PC-9 (cell line): ENCODE measurements around the gene INCA1. TPM values are rescaled to one million over a fixed set of nuclear protein-coding genes. Genes with fewer than 3 reads are reported as not detected.

Experiments
- BruUV-seq: library from RNA; stranded (reverse); fragments of 400-500 nt; replicated peaks from 2 replicates; lab custom pipeline; 2021; lab: Mats Ljungman, UMichigan
- CTCF ChIA-PET: fragments of 300-600 bp; sonication (Branson Sonifier 250); formaldehyde crosslinking; loops from one replicate; lab custom pipeline; 2022; ENCODE audit warnings: antibody characterized with exemption; lab: Charles Lee
- POLR2A ChIA-PET: fragments of 300-600 bp; sonication (Branson Sonifier 250); formaldehyde crosslinking; loops from one replicate; lab custom pipeline; 2022; ENCODE audit warnings: antibody characterized with exemption; ENCODE audit not compliant: unreplicated experiment; lab: Charles Lee
- DNase-seq, 2 experiments: peaks; one replicate each; pipeline versions ENCODE4 v3.0.0 to v3.0.0-alpha.2; 2015 to 2022; ENCODE audit warnings: mixed read lengths in 1 of 2
- H2AFZ ChIP-seq: fragments of 200-600 bp; sonication (generic); 2 replicates; pipeline ENCODE4 v1.8.1; 2017; ENCODE audit warnings: antibody characterized with exemption
- H3F3A ChIP-seq: fragments of 200-600 bp; sonication (generic); 2 replicates; pipeline ENCODE4 v1.8.1; 2017; ENCODE audit warnings: antibody characterized with exemption, mild to moderate bottlenecking, low read depth; ENCODE audit not compliant: insufficient read depth
- H3K27ac ChIP-seq: fragments of 200-600 bp; sonication (generic); 2 replicates; pipeline ENCODE4 v1.6.1; 2016; ENCODE audit warnings: mixed run types
- H3K27me3 ChIP-seq: fragments of 200-600 bp; sonication (generic); 2 replicates; pipeline ENCODE4 v1.6.1; 2016; ENCODE audit warnings: low read depth, mixed run types; ENCODE audit not compliant: insufficient read depth
- H3K36me3 ChIP-seq: fragments of 200-600 bp; sonication (generic); 2 replicates; pipeline ENCODE4 v1.6.1; 2016; ENCODE audit warnings: low read depth, mixed run types
- H3K4me1 ChIP-seq: fragments of 200-600 bp; sonication (generic); replicated peaks from 2 replicates; pipeline ENCODE4 v1.6.1; 2016; ENCODE audit warnings: mixed run types; ENCODE audit not compliant: insufficient read depth
- H3K4me2 ChIP-seq: fragments of 200-600 bp; sonication (generic); 2 replicates; pipeline ENCODE4 v1.6.1; 2017; ENCODE audit warnings: mixed run types
- H3K4me3 ChIP-seq: fragments of 200-600 bp; sonication (generic); 2 replicates; pipeline ENCODE4 v1.6.1; 2016; ENCODE audit warnings: mixed run types
- H3K79me2 ChIP-seq: fragments of 200-600 bp; sonication (generic); 2 replicates; pipeline ENCODE4 v1.6.1; 2017; ENCODE audit warnings: low read depth, mixed run types
- H3K9me2 ChIP-seq: fragments of 200-600 bp; sonication (generic); 2 replicates; pipeline ENCODE4 v1.8.1; 2017; ENCODE audit warnings: mild to moderate bottlenecking; ENCODE audit not compliant: insufficient read depth
- H3K9me3 ChIP-seq: fragments of 200-600 bp; sonication (generic); 2 replicates; pipeline ENCODE4 v1.8.1; 2016; ENCODE audit warnings: low read depth; ENCODE audit not compliant: insufficient read depth
- H4K20me1 ChIP-seq: fragments of 200-600 bp; sonication (generic); 2 replicates; pipeline ENCODE4 v1.8.1; 2017; ENCODE audit not compliant: insufficient read depth
- CTCF ChIP-seq: fragments of 200-600 bp; sonication (generic); conservative IDR thresholded peaks from 2 replicates; pipeline ENCODE4 v1.6.1; 2017; ENCODE audit warnings: mixed run types, antibody characterized with exemption, mild to moderate bottlenecking, moderate library complexity
- EZH2 ChIP-seq: fragments of 200-600 bp; sonication (generic); IDR thresholded peaks from 2 replicates; pipeline ENCODE4 v1.8.0; 2017; ENCODE audit warnings: antibody characterized with exemption, low read depth
- intact Hi-C: fragments of 100-400 bp; cut with micrococcal nuclease; formaldehyde crosslinking; loops from one replicate; pipeline ENCODE4 v1.10.0; 2022; ENCODE audit not compliant: unreplicated experiment
- total RNA-seq: library from RNA; stranded (reverse); gene quantifications from 2 replicates; pipeline ENCODE4 v1.2.3, GENCODE V29; 2021

The INCA1 gene
- total RNA-seq, 1 experiment from 2014 or later, result 2.9 TPM

GRCh38 chr17:5034651-5035050 is 37.3 kb upstream of the INCA1 start:
- Histone ChIP-seq H4K20me1 (no peaks in the 10 kb centered on the region), H3K79me2 (no peaks in the 10 kb centered on the region), H3F3A (no peaks in the 10 kb centered on the region; the same call in 1 of the 2 replicates), H3K27ac (no peak overlapping the region), H2AFZ (no peak overlapping the region), H3K9me3 (no peaks in the 10 kb centered on the region), H3K4me3 (no peak overlapping the region), H3K36me3 (no peaks in the 10 kb centered on the region), H3K27me3 (peaks cover 3% of the 10 kb centered on the region; the same call in 1 of the 2 replicates), H3K4me1 (0 out of 2 replicates have a peak, but pooled peaks cover 3% of the 10 kb centered on the region), H3K4me2 (peak overlapping the region; percentile 70), H3K9me2 (no peaks in the 10 kb centered on the region)
- no TSS peak for BruUV-seq
- DNase-seq, result no peak
- ChIA-PET CTCF (interaction anchor here (0.5 kb wide), 2 partner anchors 28 to 109 kb away, joined by 4 to 18 read pairs; no protein-coding TSS in a partner anchor), POLR2A (no interaction called here)
- intact Hi-C loops, result no loop called here
- TF ChIP-seq EZH2 (no peak), CTCF (no peak)

GRCh38 chr17:5034063-5034462 is 36.7 kb upstream of the INCA1 start:
- no peak overlapping the region for H3K4me3 ChIP-seq
- H4K20me1 ChIP-seq, result no peaks in the 10 kb centered on the region
- BruUV-seq, result no TSS peak
- ChIA-PET POLR2A (interaction anchor here (0.7 kb wide), 1 partner anchor 355 kb away, joined by 5 read pairs; no protein-coding TSS in a partner anchor), CTCF (interaction anchor here (0.5 to 0.6 kb wide), 3 partner anchors 28 to 108 kb away, joined by 3 to 18 read pairs (median 4); no protein-coding TSS in a partner anchor)
- H3K4me1 ChIP-seq, result 0 out of 2 replicates have a peak, but pooled peaks cover 3% of the 10 kb centered on the region
- H3K9me3 ChIP-seq, result no peaks in the 10 kb centered on the region
- H3K27me3 ChIP-seq, result peaks cover 3% of the 10 kb centered on the region; the same call in 1 of the 2 replicates
- intact Hi-C loops, result no loop called here
- H3K4me2 ChIP-seq, result no peak overlapping the region
- H3F3A ChIP-seq, result no peaks in the 10 kb centered on the region; the same call in 1 of the 2 replicates
- H2AFZ ChIP-seq, result no peak overlapping the region
- no peaks in the 10 kb centered on the region for H3K36me3 ChIP-seq
- no peak for TF ChIP-seq CTCF
- no peak for TF ChIP-seq EZH2
- no peaks in the 10 kb centered on the region for H3K79me2 ChIP-seq
- DNase-seq, result no peak
- no peaks in the 10 kb centered on the region for H3K9me2 ChIP-seq
- H3K27ac ChIP-seq, result no peak overlapping the region

GRCh38 chr17:5033352-5034015 is 36.2 kb upstream of the INCA1 start:
- Histone ChIP-seq H3K79me2 (no peaks in the 10 kb centered on the region), H3K27ac (no peak overlapping the region), H3K9me3 (no peaks in the 10 kb centered on the region), H3K4me1 (0 out of 2 replicates have a peak, but pooled peaks cover 3% of the 10 kb centered on the region), H3K4me2 (no peak overlapping the region), H4K20me1 (no peaks in the 10 kb centered on the region), H3K4me3 (no peak overlapping the region), H3F3A (no peaks in the 10 kb centered on the region; the same call in 1 of the 2 replicates), H3K27me3 (peaks cover 3% of the 10 kb centered on the region; the same call in 1 of the 2 replicates), H2AFZ (no peak overlapping the region), H3K9me2 (no peaks in the 10 kb centered on the region), H3K36me3 (no peaks in the 10 kb centered on the region)
- intact Hi-C loops, result no loop called here
- POLR2A ChIA-PET, result interaction anchor here (0.7 kb wide), 1 partner anchor 354 kb away, joined by 5 read pairs; no protein-coding TSS in a partner anchor
- no TSS peak for BruUV-seq
- TF ChIP-seq EZH2, result no peak
- TF ChIP-seq CTCF, result no peak
- no peak for DNase-seq
- CTCF ChIA-PET, result interaction anchor here (0.6 kb wide), 1 partner anchor 37 kb away, joined by 3 read pairs; no protein-coding TSS in a partner anchor
